GM12874 (cell line): ENCODE results near the gene ATP2A3.

Experiments used
- CTCF ChIP-seq: IDR thresholded peaks from 2 replicates; pipeline ENCODE4 v1.5.1; 2011; ENCODE audit warnings: low read depth, mild to moderate bottlenecking, control low read depth, low read length, moderate library complexity; ENCODE audit not compliant: insufficient read depth

Gene ATP2A3

GRCh38 chr17:3892095-3892998 lies 71.9 kb downstream of the ATP2A3 start:
- TF ChIP-seq CTCF, result no peak

- no peak for TF ChIP-seq CTCF
Measured at GRCh38 chr17:3891626-3892094, 72.6 kb downstream of the ATP2A3 start.

GRCh38 chr17:3890878-3891219 lies 73.4 kb downstream of the ATP2A3 start:
- no peak for TF ChIP-seq CTCF

GRCh38 chr17:3890082-3890877 lies 74.0 kb downstream of the ATP2A3 start:
- TF ChIP-seq CTCF, result no peak

- no peak for TF ChIP-seq CTCF
Measured at GRCh38 chr17:3889325-3890012, 74.8 kb downstream of the ATP2A3 start.

- TF ChIP-seq CTCF, result no peak
Measured at GRCh38 chr17:3888343-3889171, 75.7 kb downstream of the ATP2A3 start.
